NCI-H460 (cell line): ENCODE measurements around the gene AZGP1. TPM values are rescaled to one million over a fixed set of nuclear protein-coding genes. Genes with fewer than 3 reads are reported as not detected.

Source experiments
- small RNA-seq, 2 experiments: library from RNA; depleted of rRNA; stranded (forward); fragments of <200 nt; gene quantifications; one replicate each; pipeline ENCODE3, GENCODE V24; 2014
- total RNA-seq: library from RNA; depleted of rRNA; stranded (reverse); fragments of >200 nt; shearing (Covaris generic); gene quantifications from 2 replicates; pipeline ENCODE4 v1.2.3, GENCODE V29; 2014; rRNA removed

Gene AZGP1
- total RNA-seq, 1 experiment from 2014 or later = not detected

Small RNA genes within 50 kb of the gene (small RNA-seq; reads per million reads assigned to genes)
- 0 reads per million in 2 experiments for gene RF00019
- gene RF00561 = 0 reads per million in 2 experiments

Other genes starting within 250 kb of the AZGP1 start
- not detected in 2 replicates for gene CYP3A7, start 240.8 kb downstream of the AZGP1 start, total RNA-seq
- gene CYP3A4, start 191.8 kb downstream of the AZGP1 start, total RNA-seq = not detected in 2 replicates
- gene CYP3A43, start 148.0 kb downstream of the AZGP1 start, total RNA-seq = 0.05 TPM in 1 of 2 replicates, not detected in the other
- 0.10 TPM in 1 of 2 replicates, not detected in the other for gene OR2AE1, start 99.0 kb downstream of the AZGP1 start, total RNA-seq
- gene TRIM4, start 56.5 kb downstream of the AZGP1 start, total RNA-seq = 31.3 and 39.0 TPM in 2 replicates
- not detected in 2 replicates for gene GJC3, start 46.4 kb downstream of the AZGP1 start, total RNA-seq
- 16.1 and 19.9 TPM in 2 replicates for gene ZKSCAN1, start 39.6 kb upstream of the AZGP1 start, total RNA-seq
- gene ZSCAN21, start 73.7 kb upstream of the AZGP1 start, total RNA-seq = 12.6 and 13.5 TPM in 2 replicates
- gene ZNF3, start 105.7 kb upstream of the AZGP1 start, total RNA-seq = 29.1 and 30.5 TPM in 2 replicates
- 59.3 and 73.8 TPM in 2 replicates for gene COPS6, start 112.9 kb upstream of the AZGP1 start, total RNA-seq
- gene MCM7, start 125.4 kb upstream of the AZGP1 start, total RNA-seq = 88.4 and 91.0 TPM in 2 replicates
- 15.8 and 18.1 TPM in 2 replicates for gene AP4M1, start 125.6 kb upstream of the AZGP1 start, total RNA-seq
- gene TAF6, start 143.3 kb upstream of the AZGP1 start, total RNA-seq = 41.0 and 42.7 TPM in 2 replicates
- 4.7 and 6.9 TPM in 2 replicates for gene CNPY4, start 143.6 kb upstream of the AZGP1 start, total RNA-seq
- 0.69 and 0.89 TPM in 2 replicates for gene MBLAC1, start 150.9 kb upstream of the AZGP1 start, total RNA-seq
- 81.9 and 83.0 TPM in 2 replicates for gene LAMTOR4, start 172.9 kb upstream of the AZGP1 start, total RNA-seq
- gene TRAPPC14, start 182.7 kb upstream of the AZGP1 start, total RNA-seq = 5.7 and 10.2 TPM in 2 replicates
- gene GAL3ST4, start 192.6 kb upstream of the AZGP1 start, total RNA-seq = 0.12 and 0.55 TPM in 2 replicates
- 2.9 and 3.7 TPM in 2 replicates for gene GPC2, start 201.3 kb upstream of the AZGP1 start, total RNA-seq
- gene STAG3, start 201.9 kb upstream of the AZGP1 start, total RNA-seq = 0.05 TPM in 1 of 2 replicates, not detected in the other
- not detected in 2 replicates for gene PVRIG, start 243.9 kb upstream of the AZGP1 start, total RNA-seq